Frontal cortex (tissue), 4 donors: ENCODE data around the gene TM4SF18. TPM values are rescaled to one million over a fixed set of nuclear protein-coding genes. Genes with fewer than 3 reads are reported as not detected.
"Not testable (repeated sequence)": the region's sequence is repeated elsewhere in the genome, so short reads cannot be mapped to it uniquely, and the experiment has no call there.

Source experiments
- DNase-seq, 2 donors: peaks; one replicate each; pipeline ENCODE4 v3.0.0; 2012; ENCODE audit warnings: low spot score in 2 of 2
- FAIRE-seq: peaks from 2 replicates; lab custom pipeline; 2012; peaks lifted over from hg19 to GRCh38; lab: Jason Lieb, UNC
- total RNA-seq: library from RNA; depleted of rRNA; stranded (reverse); fragments of >200 nt; gene quantifications from one replicate; pipeline ENCODE4 v1.2.3, GENCODE V29; 2014
- donor health status: control.
- donor health status: control.
- donor health status: control.

TM4SF18 gene, protein sequence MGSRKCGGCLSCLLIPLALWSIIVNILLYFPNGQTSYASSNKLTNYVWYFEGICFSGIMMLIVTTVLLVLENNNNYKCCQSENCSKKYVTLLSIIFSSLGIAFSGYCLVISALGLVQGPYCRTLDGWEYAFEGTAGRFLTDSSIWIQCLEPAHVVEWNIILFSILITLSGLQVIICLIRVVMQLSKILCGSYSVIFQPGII
- total RNA-seq, result 3.7 TPM

DNA sequence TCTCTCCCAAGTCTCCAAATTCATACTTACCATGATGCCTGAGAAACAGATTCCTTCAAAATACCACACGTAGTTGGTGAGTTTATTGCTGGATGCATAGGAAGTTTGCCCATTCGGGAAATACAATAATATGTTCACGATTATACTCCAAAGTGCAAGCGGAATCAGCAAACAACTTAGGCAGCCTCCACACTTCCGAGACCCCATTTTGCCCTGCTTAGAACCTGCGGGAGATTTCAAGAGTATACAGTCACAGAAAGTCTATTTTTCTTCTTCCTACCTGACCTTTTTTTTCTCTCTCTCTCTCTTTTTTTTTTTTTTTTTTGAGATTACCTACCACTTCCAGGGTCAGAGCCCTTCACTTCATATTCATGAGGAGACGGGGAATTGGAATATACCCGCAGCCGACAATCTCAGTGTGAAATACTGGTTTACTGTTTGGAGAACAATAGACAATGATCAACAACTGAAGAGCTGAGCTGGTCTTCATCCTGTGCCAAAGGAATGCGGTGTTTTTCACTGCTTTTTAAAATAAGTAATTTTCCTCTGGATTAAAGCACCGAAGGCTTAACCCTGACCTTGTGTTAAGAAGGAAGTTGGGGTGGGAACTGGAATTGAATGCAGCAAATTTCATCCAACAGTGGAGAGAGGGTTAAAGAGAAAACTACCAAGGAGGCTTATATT lies at the start of gene TM4SF18:
Gene TM4SF18 (minus strand): TSS at position 461 of the 684 bp plus-strand sequence. CDS start 254 bp downstream, at position 207.
- DNase-seq, result no peak
- FAIRE-seq, result no peak

DNA sequence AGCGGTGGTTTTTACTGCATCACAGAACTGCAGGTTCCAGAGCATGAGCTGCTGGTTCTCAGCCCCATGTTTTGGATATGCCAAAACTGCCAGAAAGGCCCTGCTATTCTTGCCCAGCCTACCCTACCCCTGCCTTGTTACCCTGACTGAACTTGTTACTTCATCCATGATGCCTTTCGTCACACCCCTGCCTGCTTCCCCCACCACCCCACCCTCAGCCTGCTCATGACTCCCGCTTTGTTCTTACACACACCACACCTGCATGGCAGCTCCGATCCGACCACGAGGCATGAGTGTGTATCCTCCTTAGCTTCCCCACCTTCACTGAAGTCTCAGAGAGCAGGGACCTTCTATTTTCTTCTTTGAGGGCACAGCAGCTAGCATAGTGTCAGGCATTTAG lies 49.1 kb upstream of the TM4SF18 start:
- FAIRE-seq (no peak), DNase-seq (no peak)

DNA sequence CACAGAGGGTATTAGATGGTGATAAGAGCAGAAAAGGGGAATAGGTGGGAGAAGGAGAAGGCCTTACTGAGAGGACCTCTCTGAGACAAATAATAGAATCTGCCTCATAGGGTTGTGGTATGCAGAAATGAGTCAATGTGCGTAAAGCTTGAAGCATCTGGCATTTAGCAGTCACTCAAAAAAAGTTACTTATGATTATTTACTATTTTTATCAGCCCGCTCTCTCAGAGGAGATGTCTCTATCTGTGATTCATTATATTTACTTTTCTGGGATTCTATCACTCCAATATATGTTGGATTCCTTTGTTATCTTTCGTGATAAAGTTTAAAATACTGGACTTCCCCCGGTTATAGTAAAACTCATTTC lies 48.6 kb upstream of the TM4SF18 start:
- FAIRE-seq, result no peak
- no peak for DNase-seq

DNA sequence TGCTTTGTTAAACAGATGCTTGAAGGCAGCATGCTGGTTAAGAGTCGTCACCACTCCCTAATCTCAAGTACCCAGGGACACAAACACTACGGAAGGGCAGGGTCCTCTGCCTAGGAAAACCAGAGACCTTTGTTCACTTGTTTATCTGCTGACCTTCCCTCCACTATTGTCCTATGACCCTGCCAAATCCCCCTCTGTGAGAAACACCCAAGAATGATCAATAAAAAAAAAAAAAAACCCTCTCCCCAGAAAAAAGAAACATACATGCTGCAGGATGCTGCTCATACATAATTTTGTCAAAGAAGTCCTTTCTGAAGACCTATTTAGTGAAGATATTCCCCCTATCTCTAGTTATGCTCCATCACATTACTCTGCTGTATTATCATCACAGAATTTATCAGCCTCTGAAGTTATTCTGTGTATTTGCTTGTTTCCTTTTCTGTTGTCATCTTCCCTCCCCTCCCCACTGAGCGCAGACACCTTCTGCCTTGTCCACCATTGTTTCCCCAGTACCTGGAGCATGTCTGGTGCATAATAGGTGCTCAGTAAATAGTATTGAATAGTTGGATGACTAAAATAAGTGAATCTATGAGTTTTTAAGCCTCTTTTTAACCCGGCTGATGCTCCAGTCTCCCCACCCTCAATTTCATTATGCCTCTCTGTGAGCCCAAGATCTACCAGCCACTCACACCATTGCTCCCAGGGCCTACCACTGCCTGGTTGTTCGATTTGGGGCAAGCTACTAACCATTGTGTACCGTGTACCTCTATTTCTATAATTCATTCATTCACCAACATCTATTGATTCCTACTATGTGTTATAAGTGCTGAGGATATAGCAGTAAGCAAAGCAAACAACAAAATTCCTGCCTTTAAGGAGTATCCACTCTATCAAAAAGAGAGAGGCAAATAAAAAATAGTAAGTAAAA lies 48.0 kb upstream of the TM4SF18 start:
- DNase-seq (no peak), FAIRE-seq (no peak)

DNA sequence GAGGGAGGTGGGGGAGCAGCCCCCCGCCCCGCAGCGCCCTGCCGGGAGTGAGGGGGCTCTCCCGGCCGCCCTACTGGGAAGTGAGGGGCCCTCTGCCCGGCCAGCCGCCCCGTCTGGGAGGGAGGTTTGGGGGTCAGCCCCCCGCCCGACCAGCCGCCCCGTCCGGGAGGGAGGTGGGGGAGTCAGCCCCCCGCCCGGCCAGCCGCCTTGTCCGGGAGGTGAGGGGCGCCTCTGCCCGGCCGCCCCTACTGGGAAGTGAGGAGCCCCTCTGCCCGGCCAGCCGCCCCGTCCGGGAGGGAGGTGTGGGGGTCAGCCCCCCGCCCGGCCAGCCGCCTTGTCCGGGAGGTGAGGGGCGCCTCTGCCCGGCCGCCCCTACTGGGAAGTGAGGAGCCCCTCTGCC lies 46.8 kb upstream of the TM4SF18 start:
- not testable (repeated sequence) for DNase-seq, FAIRE-seq

DNA sequence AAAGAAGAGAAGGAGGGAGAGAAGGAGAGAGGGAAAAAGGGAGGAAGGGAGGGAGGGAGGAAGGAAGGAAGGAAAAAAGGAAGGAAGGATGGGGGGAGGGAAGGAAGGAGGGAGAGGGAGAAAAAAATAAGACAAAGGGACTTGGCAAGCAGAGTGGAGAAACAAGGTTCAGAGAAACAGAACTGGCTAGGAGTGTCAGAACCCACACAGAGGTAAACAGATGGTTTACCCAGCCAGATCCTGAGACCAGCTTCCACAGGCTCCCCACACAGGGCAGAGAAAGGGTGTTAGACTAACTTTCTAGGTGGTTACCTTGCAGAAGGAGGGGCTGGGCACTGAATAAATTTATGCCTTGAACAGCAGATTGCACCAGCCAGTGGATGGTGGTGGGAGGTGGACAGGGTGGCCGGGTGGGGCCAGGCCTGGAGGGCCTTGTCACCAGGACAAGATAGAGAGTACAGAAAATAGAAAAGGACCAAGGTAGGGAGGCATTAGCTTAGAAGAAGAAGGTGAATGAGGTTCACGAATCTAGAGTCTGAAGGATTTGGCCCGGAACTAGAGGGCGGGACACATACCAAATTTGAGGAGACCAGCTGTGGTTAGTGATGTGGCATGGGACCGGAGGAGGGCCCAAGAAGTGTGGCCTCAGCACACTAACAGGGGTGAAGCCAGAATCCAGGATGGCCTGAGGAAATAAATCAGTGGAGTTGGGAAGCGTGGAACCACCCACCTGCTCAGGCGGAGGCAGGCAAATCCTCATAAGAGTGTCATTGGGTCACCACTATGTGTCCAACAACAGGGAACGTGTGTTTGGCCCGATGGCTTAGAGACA lies 45.3 kb upstream of the TM4SF18 start:
- FAIRE-seq (no peak), DNase-seq (no peak)

DNA sequence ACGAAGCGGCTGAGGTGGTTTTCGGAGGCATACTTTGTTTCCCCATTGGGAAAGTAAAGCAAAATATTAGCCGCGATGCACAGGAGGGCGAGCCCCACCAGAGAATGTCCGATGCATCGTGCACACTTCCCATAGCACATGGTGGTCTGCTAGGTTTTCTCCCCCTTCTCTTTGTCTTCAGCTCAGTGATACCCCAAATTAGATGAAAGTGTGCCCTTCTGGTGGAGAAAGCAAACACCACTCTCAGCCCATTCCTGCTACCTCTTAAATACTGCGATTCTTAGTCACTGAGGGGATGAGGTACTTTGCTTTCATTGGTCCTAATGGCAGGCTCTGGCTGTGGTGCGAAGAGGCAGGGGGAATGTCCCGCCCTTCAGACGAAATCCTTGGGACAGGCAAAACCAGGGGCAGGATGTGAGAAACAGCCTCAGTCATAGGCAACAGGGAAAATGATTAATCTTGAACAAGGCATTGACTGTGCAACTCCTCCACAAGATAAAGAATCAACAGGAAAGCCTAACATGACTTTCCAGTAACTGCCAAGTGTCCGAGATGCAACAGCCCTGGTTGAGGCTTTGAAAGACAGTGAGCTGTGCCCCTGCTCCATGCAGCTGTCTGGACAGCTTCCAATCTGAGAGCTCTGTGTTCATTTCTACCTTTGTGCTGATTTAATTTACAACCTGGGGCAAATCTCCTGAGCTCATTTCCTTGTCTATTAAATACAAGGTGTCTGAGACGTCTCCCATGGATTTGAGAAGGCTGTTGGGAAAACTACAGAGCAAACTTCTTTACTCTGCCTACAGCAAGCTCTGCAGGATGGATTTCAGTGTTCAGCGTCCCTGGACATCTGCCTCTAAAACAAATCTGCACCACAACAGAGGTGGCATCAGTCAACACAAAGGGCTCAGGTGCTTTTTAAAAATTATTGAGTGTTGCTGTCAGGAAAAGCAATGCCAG lies 44.2 kb upstream of the TM4SF18 start, which contains the start of gene TM4SF1:
Gene TM4SF1 (minus strand): TSS at position 242 of the 957 bp plus-strand sequence. CDS start 102 bp downstream, at position 140.
- DNase-seq, result peak in 1 of 2 donors; percentile 22
- no peak for FAIRE-seq

DNA sequence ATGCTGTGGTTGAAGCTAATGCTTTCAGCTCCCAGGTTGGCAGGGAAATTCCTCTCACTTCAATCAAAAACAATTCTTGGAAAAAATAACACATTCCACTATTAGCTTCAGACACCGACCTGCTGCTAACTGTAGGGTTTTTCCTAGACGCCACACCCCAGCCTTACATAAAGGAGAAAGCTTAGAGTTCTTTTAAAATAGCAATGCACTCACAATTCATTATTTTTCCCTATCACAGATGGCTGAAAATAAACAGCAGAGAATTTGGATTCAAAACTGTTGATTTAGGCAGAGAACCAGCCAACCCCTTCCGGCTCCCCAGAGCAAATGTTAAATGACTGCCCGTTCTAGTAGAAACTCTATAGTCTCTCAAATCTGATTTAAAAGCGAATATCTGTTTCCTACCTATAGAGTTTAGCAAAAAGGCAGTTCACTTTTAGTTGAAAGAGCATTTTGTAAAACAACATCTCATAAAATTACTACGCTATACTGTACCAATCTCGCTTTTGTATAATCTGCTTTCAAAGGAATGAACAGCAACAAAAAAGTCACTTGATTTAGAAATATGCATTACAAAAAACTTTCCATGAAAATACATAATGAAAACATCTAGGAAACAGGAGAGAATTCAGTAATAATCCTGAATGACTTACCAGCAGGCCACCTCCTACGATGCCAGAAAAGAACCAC lies 43.4 kb upstream of the TM4SF18 start:
- no peak for DNase-seq
- no peak for FAIRE-seq

DNA sequence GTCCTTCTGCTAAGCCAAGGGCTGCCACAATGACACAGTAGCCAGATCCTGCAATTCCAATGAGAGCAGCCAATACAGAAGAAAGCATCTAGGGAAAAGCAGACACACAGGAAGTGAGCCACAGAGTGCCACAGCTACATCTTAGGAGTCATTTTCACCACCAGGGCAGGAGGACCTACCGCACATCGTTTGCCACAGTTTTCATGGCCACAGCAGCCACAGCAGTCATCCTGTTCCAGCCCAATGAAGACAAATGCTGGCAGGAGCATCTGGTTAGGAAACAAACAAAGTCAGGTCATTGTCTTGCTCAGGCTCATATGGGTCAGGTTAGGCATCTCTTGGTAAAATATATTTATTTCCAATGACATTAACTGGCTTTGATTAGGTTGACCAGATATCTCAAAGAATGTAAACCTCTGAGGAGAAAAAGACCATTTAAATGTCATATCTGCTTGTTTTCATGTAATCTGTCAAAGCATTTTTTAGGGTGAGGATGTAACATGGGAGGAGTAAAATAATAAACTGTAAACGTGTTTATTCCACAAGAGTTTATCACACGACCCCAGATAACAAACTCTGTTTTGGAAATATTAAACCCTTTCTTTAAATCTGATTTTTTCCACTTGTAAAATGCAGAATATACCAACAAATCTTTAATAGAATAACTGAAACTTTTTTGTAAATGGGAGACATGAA lies 42.2 kb upstream of the TM4SF18 start:
- FAIRE-seq, result no peak

DNA sequence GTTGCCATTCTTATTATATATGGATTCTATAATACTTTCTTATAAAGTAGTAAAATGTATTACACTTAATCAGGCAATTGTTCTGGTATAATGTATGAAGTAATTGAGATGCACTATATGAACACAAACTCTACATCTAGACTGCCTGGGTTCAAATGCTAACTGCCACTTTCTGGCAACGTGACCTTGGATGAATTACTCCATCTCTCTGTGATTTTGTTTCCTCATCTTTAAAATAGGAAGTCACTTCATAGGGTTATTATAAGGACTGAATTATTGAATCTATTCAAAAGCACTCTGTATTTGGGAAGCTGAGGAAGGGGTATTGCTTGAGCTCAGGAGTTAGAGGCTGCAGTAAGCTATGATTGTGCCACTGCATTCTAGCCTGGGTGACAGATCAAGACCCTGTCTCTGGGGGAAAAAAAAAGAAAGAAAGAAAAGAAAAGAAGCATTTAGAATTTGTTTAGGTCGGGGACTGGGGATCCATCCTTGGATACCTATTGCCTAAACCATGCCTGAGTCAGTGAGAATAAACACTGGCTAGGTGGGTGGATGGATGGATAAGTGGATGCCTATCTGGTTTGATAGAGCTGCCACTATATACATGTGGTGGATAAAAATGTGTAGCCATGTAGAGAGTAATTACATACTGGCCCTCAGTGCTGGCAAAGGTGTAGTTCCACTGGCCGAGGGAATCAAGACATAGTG lies 41.5 kb upstream of the TM4SF18 start:
- FAIRE-seq (no peak), DNase-seq (no peak)

More for the DNA sequence above, 42.2 kb upstream of the TM4SF18 start:
- DNase-seq, result no peak

DNA sequence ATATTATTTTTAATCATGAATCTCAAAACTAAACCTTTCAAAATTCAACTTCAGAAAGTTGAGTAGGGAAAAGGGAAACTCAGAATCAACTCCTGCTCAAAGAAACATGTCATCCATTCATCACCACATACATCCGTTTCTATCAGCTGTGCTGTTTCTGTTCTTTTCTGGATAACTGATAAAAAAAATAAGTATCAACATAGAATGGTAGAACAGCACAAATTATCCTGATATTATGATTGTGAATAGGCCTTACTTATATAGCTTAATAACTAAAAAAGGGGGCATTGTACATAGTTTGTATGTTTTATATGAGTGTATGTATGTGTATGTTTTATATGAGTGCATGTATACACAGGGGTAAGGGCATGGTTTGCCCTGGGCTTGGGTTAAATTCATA lies 41.0 kb upstream of the TM4SF18 start:
- no peak for FAIRE-seq
- no peak for DNase-seq

DNA sequence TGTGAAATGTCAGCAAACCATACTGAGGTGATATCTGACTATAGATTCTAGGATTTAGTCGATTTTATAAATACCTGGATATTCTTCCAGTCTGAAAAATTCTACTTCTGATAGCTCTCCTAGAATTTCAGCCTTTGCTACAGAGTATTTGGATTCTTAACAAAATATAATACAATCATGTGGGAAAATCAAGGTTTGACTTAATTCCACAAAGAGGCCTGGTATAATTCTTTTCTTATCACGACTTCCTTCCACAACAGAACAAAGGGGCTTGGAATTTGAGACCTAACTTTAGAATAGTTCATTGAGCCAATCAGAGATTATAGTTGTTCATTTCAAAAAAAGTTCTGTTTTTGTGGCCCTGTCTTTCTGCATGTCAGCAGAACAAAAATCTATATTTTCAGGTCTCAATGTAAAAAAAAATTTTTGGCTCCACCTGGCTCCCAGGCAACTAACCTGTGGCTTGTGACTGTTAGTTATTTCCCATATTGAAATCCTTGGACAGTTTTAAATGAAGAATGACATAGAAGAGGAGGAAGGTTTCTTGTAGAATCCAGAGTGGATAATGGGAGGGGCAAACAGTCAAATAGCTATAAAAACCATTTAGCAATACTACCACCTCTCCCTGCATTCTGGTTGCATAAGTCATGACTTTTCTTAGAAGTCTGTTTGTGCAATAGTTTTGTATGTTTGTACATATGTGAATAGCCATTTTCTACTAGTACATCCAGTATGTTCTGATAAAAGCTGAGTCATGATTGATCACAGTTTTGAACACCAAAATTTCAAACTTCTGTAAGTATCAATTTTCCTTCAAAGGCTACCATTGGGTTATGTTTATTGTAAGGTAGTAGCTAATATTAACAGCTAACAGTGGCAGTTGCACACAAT lies 40.0 kb upstream of the TM4SF18 start:
- no peak for DNase-seq
- no peak for FAIRE-seq

DNA sequence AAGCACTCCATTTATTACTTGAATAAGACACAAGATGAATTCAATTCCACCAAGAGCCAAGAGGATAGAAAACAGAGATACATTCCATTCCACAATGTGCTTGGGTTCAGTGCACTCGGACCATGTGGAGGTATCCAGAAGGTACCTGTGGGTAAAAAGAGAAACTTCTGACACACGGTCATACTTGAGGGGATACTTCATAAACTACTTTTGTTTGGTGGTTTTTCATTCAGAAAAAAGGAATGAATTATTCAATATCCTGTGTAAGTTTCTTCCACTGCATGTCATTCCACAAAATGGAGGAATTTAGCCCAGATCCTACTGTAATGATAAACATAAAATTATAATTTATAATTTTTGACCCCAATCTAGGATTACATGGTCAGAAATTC lies 38.3 kb upstream of the TM4SF18 start:
- FAIRE-seq, result no peak
- no peak for DNase-seq

DNA sequence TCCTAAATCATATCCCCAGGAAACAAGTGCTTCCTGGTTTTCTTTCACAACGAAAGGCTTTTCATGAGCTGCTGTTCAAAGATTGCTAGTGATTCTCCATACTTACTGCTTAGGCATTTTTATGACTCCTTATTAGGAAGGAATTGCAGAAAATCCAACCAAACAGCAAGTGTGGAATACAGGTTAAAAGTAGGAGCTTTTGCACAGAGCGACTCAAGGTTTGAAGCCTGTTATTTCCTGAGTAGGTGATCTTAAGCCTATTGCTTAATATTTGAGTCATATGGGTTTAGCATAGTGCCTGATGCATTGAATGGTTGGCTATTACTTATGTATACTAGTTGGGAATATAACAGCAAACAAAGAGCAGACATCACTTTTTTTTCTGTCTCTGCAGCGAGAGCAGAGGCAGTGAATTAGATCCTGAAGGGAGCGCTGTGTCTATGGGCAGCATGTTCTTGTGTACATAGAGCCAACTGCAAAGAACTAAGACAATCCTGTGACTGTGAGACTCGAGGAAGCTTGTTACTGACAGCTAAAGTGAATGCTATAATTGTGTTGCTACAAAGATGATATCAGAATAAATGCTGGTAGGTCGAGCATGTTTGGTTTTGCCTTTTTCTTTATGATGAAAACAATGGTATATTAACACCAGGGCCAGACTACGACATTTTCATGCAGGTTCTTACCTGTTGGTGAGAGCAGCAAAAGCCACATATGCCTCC lies 37.7 kb upstream of the TM4SF18 start:
- FAIRE-seq, result no peak

More for the DNA sequence above, 37.7 kb upstream of the TM4SF18 start:
- no peak for DNase-seq
